Nucleus accumbens (tissue), 56 donors: ENCODE data around the gene REL.

Source experiments
- DNase-seq, 56 donors: peaks; one replicate each; lab custom pipeline; 2025; lab: John Stamatoyannopoulos, UW

The REL gene

DNA sequence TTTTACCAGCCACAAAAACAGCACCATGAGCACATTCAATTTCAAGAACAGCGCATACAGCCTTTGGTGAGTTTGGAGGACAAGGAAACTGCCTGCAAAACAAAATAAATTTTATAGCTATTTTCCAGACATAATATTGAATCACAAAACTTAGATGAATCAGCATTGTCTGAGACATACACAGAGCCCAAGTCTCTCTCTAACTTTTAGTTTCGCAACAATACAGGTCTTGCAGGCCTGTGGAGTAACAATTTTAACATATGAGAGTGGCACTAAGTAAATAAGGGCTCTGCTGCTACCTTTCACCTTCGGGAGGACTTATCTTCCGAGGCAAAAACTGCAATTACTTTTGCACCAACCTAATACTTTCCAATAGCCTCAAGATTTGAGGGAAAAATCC is 80.1 kb downstream of the REL start:
- no peak for DNase-seq

DNA sequence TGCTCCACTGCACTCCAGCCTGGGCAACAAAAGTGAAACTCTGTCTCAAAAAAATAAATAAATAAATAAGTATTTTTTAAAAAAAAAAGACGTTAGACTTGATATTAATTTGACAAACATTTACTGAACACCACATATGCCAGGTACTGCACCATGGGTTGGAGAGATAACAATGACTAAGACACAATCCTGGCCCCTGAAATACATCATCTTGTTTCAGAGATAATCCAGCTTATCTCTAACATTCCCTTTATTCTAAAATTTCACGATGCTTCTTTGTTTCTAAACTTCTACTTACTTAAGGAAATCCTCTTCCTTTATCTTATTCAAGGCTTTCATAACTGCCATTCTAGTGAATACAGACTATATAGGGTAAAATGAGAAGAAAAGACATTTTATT is 81.2 kb downstream of the REL start:
- no peak for DNase-seq

DNA sequence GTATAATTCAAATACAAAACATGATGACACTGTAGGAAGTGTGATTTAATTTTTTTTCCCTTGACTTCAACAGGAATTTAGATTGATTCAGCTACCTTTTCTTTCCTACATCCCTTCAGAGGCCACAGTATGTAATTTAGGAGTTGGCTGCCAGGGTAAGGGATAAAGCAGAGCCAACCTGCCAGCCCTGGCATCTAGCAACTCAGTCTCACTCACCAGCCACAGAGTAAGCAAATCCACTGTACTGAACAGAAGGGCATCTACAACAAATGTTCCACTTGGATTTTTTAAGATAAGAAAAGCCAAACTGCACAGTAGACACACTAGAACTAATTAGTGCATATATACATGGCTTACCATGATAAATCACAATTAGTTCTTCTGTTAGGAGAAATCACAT is 81.8 kb downstream of the REL start:
- DNase-seq: no peak

DNA sequence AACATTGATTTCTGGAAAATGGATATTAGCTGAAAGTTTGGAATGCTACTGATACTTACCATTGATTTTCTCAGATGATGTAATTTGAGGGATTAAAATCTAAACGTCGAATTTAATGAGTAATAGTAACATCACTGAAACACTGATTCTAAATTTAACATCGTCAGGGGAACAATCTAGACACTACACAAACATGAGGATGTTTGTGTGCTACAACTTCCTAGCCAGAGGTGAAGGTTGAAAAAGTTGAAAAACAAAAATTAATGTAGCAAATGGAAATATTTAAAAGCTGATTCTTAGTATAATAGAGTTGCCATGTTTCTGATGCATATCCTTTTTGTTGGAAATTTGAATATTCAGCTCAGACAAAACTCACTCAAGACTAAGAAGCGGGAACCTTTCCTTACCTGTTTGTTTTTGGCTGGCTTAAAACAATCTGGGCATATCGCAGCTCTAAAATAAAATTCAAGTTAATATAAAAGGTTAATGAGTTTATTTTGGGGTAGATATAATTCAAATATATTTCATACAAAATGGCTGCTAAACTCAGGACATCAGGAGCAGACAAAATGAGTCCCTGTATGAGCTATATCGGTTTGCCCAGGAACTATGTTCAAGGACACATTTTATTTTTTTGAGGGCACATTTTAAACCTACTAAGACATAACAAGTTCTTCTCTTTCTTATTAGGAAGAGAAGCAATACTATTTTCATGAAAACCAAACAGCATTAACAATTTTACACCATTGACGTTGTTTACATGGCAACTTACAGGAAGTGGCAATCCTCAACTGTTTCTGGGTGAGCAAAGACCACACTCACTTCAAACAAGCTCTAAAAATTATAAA is 83.5 kb downstream of the REL start:
- DNase-seq: no peak

DNA sequence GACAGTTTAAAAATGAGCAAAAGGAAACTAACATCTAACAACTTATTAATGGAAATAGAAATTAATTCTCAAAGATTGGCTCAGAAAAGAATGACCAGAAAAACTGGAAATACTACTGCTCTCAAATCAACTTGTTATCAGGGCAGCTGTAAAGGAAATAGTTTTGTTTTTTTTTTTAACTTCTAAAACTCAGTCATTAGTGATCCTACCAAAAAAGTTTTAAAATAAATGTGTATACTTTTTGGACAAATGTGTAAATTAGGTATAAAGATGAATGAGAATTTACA is 84.1 kb downstream of the REL start:
- DNase-seq: no peak

DNA sequence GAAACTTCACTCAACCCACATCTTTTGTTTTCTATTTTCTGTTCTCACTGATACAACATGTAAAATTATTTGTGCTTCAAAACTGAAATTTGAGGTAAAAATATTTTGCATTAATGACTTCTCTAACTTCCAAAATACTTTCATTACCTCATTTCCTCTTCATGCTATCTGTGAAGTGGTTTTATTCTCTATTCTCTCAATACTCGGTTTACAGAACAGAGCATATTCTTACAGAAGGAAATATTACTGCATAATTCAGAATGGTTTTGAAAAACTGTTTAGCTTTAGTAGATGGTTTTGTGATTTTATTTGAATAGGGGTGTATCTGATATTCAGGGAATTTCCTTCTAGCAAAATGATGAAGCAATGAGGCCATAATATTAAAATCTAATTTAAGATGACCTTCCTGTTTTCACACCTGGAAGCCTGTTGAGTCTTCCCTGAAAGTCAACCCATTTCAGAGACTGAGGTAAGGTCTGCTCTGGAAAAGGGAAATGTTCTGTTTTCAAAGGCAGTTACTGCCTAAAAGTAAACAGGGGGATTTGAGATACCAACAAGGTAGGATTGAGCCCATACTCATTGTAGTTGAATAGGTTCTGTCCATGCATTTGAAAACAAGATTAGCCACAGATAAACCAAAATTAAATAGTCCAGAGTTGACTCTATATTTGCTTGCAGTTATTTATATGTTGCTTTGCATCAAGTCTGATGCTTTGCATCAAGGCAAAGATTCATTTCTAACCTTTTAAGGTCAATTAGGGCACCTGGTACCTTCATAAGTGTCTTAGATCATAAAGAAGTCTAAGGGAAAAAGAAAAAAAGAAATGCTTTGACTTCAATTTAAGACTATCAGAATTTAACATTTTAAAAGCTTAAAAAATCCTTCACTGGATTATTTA is 85.4 kb downstream of the REL start:
- no peak for DNase-seq

DNA sequence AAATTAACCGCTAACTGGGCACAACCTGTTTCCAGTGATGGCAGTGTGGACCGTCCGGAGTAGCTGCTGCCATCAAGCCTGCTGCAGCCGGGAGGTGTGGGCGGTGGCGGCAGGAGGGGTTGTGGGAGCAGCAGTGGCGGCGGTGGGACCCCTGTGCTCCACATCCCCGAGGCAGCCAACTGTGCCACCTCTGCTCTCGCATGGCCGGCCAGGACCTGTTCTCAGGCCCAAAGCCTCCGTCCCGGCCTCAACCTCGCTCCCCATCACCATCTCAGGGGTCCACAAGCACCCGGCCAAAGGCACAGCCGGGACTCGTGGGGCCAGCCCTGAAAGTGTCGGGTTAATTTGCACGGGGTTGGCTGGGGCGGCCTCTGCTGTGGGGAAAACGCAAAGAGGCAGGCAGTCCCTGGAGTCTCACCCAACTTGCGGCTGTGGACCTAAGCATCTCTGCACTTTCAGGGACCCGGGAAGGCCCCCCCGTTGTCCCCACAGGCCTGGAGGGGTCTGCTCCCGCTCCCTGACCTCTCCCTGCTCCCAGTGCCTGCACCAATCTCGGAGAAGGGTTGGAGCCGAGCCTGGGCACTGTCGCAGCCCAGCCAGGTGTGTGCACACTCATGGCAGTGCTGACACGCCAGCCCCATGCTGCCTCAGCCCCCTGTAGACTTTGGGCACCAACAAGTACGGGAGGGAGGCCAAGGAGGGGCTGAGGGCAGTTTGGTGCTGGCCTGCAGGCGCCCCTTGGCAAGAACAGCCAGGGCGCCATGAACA is 91.7 kb downstream of the REL start:
- no peak for DNase-seq

DNA sequence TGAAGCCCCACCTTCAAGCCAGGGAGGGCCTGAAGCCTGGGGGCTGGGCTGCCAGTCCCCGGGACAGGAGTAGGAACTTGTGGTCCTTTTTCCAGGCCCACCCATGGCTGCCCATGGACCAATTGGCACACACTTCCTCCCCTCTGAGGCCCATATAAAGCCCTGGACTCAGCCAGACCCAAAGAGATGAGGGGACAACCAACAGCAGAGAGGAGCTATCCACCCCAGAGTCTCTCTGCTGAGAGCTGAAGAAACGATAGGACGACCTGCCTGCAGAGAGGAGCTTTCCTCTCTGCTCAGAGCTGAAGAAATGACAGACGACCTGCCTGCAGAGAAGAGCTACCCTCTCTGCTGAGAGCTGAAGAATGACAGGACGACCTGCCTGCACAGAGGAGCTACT is 92.3 kb downstream of the REL start:
- no peak for DNase-seq

DNA sequence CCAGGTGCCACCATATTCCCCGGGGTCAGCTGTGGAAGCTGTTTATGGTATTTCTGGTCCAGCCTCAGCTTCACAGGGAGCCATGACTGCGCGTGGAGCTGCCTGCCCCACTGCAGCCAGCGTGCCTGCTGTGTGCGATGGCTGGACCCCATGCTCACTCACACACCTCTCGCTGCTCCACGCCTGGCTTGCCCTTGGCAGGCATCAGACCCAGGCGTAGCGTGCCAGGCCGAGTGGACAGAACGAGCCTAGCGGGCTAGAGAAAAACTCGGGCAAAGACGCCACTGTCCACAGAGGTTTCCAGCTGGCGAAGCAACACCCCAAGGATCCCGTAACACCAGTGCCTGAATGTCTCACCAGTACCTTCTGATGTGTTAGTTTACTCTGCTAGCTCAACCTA is 93.3 kb downstream of the REL start:
- DNase-seq: no peak
